CD4-positive, alpha-beta T cell treated with Interleukin-15 for 1 hour (primary cell): Measurements from ENCODE around the gene GAB2.

Experiments
- DNase-seq: peaks from one replicate; pipeline ENCODE4 v3.0.0-alpha.2; 2020

Gene GAB2

GRCh38 chr11:78270971-78271370 is 146.6 kb downstream of the GAB2 start:
- DNase-seq = no peak

- no peak for DNase-seq
Observed at GRCh38 chr11:78269806-78270205, 147.8 kb downstream of the GAB2 start.

DNA sequence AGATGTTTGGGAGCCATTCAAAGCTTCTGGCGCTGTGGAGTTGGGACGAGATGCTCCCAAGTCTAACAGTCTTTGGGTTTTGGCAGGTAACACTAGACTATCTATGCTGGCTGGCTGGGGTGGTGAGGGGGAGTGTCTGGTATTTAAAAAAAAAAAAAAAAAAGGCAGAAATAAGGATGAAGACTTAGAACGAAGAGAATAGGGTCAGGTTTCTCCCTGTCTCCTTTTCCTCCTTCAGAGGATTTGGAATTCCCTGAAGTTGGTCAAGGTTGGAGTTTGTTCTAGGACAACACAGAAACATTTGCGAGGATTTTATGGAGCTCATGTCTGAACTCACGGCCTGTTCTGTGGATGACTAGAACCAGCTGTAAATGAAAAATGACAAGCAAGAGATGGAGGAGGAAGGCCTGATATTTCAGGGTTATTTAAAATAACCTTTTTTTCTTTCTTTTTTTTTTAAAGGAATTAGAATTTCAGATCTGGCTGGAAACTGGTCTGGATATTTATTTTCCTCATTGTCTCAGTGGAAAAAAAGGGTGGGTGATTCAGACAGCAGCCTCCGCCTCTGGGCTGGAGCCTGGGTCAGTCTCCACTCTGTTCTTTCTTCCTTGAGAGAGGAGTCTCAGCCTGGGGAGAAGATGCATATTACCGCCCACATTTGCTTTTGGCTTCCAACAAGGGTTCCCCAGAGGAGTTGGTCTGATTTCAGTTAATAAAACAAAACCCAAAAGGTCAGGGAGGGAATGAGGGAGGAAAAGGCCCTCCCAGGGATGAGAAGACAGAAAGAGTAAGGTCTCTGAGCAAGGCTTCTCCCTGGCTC is 148.8 kb downstream of the GAB2 start:
- no peak for DNase-seq

DNA sequence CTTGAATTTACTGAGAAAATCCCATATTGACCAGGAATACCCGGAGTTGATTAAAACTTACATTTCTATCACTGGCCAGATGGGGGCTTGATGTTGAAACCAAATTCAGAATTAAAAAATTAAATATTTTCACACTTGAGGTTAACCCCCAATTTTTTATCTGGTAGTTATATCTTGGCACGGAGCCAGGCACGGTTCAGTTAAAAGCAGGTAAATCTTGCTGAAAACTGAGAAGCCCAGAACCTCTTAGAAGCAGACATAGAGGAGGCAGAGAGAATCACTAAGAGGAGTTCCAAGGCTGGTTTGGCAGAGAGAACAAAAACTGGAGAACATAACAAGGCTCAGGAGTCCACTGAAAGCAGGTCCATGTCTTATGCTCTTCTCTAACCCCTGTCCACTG is 151.2 kb downstream of the GAB2 start:
- DNase-seq = no peak

DNA sequence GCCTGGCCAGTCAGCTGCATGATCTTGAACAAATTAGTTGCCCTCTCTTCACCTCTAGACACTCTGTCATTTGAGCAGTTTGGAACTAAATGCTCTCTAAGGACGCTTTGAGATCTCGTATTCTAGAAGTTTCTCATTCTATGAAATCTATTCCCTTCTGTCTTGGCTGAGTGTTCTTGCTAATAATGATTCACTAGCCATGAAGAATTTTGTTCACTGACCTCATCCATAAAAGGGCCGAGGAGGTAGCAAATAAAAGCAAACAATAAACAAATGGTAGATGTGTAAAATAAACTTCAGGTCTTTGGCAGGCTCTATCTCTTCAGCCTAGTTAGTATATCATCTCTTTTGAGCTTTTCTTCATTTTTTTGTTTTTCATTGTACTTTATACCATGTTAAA is 152.3 kb downstream of the GAB2 start:
- DNase-seq = no peak

DNA sequence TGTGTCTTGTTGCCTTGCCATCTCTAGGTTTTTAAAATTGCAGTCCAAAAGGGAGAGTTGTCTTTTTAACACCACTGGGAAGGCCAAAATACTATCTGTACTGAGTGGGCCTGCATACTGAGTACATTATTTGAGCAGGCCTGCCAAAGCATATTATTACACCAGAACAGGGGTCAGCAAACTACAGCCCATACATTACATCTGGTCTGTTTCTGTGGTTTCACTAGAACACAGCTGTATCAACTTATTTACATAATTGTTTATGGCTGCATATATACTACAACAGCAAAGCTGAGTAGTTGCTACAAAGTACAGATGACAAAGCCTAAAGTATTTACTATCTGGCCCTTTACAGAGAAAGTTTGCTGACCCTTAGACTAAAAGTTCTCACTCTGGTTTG is 154.9 kb downstream of the GAB2 start:
- no peak for DNase-seq

DNA sequence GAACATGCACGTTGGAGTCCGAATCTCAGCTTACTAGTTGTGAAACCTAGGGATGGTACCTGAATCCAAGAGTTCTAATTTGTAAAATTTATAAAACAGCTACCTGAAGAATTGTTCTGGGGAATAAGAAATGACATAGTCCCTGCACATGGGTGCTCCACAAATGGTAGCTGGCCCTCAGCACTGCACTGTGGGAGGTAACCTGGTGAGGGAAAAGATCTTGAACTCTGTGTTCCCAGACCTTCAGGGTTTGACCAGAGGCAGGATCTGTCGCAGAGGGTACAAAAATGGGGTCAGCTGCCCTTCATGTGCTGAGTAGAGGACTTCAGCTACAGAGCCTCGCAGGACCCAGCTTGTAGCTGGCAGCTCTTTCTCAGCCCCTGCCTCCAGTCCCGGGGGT is 155.4 kb downstream of the GAB2 start:
- no peak for DNase-seq

DNA sequence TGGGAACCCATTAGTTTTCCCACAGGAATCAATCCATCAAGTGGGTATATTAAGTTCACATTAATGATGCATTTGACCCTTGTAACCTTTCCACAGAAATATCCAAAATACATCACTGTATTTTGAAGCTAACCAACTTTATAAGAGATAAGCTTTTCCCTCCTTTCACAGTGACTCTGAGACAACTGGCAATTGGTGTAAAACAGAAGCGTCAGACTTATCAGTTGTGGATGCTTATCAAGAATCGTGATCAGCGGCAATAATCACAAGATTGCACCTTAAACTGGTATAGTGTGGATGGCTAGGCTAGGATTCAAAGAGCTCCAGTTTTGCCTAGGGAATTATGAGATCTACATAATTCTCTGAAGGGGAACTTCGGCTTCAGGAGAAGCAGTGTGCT is 155.8 kb downstream of the GAB2 start:
- no peak for DNase-seq

- no peak for DNase-seq
Observed at GRCh38 chr11:78261367-78261766, 156.3 kb downstream of the GAB2 start.

DNA sequence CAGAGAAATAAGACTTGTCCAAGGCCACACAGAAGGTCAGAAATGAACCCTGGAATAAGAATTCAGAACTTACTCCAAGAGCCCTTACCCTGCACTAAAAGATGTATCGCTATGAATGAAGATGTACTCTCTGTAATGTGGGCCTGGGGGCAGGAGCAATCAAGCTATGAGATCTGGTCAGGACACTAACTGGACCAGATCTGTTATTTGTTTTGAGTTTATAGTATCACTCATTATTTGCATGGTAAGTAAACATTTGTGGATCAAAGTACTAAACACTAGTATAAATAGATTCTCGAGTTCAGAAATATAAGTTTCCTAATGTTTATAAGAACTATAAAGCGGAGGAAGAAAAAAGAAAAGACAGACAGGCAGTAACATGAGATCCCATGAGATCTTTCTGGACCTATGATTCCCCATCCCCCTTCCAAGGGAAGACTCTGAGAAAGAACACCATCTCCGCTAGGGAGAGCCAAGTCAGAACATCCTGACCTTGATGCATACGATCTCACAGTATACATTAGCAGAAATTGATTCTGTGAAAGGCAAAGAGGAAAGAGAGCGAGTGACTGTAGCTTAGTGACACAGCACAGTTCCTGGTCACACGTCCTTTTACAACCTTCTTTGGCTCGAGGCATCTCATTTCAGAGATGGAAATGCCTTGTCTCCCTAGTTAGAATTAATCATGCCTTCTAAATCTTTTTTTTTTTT is 157.7 kb downstream of the GAB2 start:
- no peak for DNase-seq

DNA sequence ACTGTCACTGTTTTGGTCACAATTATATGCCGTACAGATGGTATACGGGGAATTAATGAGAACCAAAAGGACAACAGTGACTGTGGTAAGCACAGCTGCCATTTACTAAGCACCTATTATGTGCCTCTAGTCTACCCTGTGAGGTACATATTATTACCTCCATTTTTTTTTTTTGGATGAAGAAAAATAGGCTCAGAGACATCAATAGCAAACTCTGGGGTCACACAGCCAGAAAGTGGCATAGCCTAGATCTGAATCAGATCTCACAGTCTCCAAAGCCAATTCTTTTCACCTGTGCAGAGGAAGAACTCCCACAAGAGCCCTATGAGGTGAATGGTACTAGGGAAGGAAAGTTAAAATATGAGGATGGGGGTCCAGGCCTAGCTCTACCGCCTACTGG is 160.0 kb downstream of the GAB2 start:
- DNase-seq = no peak

- no peak for DNase-seq
Observed at GRCh38 chr11:78256962-78257361, 160.7 kb downstream of the GAB2 start.

DNA sequence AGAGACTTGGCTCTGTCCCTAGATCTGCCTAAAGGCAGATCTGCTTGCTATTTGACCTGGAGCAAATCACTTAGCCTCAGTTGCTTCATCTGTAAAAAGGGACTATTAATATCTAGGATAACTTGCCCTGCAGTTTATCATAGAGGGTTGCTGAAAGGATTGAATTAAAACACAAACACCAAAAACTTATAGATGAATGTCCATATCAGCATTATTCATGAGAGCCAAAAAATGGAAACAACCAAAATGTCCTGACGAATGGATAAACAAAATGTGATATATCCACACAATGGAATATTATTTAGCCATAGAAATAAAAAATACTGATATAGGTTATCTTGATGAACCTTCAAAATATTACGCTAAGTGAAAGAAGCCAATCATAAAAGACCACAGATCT is 161.7 kb downstream of the GAB2 start:
- no peak for DNase-seq

GRCh38 chr11:78254268-78254667 is 163.4 kb downstream of the GAB2 start:
- no peak for DNase-seq

DNA sequence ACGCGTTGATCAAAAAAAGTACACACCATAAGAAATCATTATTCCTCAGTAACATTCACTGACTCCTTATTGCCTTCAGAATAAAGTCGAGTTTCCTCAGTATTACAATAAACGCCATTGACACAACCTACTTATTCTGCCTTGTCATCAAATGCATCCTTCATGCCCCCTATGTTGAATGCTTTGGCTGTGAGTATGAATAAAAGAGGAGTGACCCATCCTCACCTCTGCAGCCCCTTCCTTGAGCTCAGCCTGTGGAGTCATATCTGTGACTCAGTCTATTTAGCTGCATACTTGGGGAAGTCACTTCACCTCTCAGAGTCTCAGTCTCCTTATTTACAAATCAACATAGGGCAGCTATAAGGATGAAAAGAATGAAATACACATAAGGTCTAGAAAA is 163.8 kb downstream of the GAB2 start:
- DNase-seq = no peak

- DNase-seq = no peak
Observed at GRCh38 chr11:78251083-78251775, 166.4 kb downstream of the GAB2 start.

GRCh38 chr11:78250099-78250498 is 167.5 kb downstream of the GAB2 start:
- DNase-seq = no peak

GRCh38 chr11:78248903-78249302 is 168.7 kb downstream of the GAB2 start:
- no peak for DNase-seq

DNA sequence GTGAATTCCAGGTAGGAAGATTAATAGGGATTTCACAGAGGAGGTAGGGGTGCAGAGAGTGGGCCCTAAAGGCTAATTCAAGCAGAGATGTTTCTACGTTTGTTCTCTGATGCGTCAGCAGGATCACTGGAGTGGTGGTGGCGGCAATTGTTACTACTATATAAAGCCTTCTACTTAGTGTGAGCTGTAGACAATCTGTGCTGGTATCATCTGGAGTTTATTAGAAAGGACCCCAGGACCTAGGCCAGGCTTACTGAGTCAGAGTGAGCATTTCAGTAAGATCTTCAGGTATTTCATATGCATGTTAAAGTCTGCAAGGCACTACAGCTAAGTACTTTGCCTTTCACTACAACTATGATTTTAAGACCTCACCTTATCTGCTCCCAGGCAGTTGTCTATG is 169.4 kb downstream of the GAB2 start:
- no peak for DNase-seq

GRCh38 chr11:78244546-78245255 is 172.9 kb downstream of the GAB2 start:
- DNase-seq = no peak

GRCh38 chr11:78244080-78244479 is 173.5 kb downstream of the GAB2 start:
- no peak for DNase-seq

GRCh38 chr11:78241475-78241874 is 176.1 kb downstream of the GAB2 start:
- no peak for DNase-seq

DNA sequence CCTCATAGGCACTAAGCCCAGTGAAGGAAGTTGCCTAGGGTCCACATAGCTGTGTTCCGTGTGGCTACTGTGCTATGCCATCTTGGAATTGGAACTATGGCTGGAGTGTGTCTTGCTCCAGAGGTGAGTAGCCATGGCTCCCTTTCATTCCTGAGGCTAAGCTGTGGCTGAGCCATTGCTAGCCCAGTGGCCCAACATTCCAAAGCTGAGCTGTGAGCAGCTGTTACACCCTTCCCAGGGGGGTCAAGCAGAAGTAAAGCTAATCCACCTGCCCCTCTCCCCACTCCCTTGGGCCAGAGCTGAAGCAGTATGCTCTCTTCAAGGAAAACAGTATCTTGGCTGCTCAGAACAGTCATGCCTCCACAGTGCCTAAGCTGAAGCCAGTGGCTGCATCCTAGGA is 177.8 kb downstream of the GAB2 start:
- DNase-seq = no peak
